ENCODE results near the gene WDR37.

GRCh38 chr10:1048349-1048731, 7.8 kb upstream of the WDR37 start:
- TF ChIP-seq ZNF274 (IDR thresholded peaks at IDR 0.05; ENCODE audit: low read depth, low read length): no peak
- TF ChIP-seq YY1 (IDR thresholded peaks at IDR 0.05; ENCODE audit: insufficient read depth, insufficient read length): no peak
- TF ChIP-seq SUZ12 (IDR thresholded peaks at IDR 0.05; ENCODE audit: extremely low read depth, insufficient read depth, insufficient read length): no peak

All from NT2/D1 (cell line).